Measurements from ENCODE around the gene EPHB4.

GRCh38 chr7:100764841-100765240 lies 62.5 kb downstream of the EPHB4 start:
- no peak for TF ChIP-seq CTCF (IDR thresholded peaks at IDR 0.05)
- TF ChIP-seq EP300 (IDR thresholded peaks at IDR 0.05): no peak
- no peak for TF ChIP-seq POLR2AphosphoS5 (IDR thresholded peaks at IDR 0.05)

All from esophagus muscularis mucosa (tissue), 4 donors.